ENCODE data around the gene QSER1.
"Not testable (repeated sequence)": the region's sequence is repeated elsewhere in the genome, so short reads cannot be mapped to it uniquely, and the experiment has no call there.

The QSER1 gene

GRCh38 chr11:32892355-32893092 lies at the start of gene QSER1:
Gene QSER1, plus strand, starts transcription at chr11:32892811. Its CDS starts 315 bp downstream, at chr11:32893126.
- no peak for FAIRE-seq

DNA sequence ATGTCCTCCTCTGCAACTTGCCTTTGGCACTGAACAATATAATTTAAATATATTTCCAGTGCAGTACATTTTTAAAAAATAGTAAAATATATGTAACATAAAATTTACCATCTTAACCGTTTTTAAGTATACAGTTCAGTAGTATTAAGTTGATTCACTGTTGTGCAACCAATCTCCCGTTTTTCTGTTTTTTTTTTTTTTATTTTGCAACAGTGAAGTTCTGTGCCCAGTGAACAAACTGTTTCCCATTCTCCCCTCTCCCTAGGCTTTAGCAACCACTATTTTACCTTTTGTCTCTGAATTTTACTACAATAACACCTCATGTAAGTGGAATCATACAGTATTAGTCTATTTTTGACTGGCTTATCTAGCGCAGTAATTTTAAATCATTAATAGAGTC lies 49.1 kb upstream of the QSER1 start:
- no peak for FAIRE-seq

DNA sequence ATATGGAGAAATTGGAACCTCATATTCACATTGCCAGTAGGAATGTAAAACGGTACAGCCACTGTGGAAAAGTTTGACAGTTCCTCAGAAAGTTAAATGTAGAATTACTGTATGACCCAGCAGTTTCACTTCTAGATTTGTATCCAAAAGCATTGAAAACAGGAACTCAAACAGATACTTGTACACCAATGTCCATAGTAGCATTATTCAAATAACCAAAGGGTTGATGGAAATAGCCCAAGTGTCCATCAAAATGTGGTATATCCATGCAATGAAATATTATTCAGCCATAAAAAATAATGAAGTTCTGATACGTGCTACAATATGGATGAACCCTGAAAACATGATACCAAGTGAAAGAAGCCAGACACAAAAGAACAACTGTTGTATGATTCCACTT lies 45.1 kb upstream of the QSER1 start:
- FAIRE-seq = no peak

- no peak for FAIRE-seq
These were observed 42.9 kb upstream of the QSER1 start for GRCh38 chr11:32849761-32850160.

GRCh38 chr11:32851251-32851650 lies 41.4 kb upstream of the QSER1 start:
- no peak for FAIRE-seq

DNA sequence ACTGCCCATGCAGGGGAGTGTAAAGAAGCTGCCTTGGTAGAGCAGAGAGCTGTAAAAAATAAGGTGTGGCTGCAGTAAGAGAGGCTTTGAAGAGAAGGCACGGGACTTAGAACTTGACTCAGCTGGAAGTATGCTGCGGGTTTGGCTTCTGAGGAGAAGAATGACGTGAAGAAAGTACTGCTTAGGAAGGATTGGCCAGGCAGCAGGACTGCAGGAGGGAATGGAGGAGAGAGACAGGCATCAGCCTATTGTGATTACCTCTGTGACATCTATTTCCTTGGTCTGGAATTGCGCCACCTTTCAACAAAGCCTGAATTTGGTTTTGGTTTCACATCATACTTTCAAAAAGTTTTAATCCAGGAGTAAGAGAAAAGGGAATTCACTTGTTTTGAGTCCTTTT lies 40.4 kb upstream of the QSER1 start:
- no peak for FAIRE-seq

GRCh38 chr11:32855601-32856000 lies 37.0 kb upstream of the QSER1 start:
- no peak for FAIRE-seq

DNA sequence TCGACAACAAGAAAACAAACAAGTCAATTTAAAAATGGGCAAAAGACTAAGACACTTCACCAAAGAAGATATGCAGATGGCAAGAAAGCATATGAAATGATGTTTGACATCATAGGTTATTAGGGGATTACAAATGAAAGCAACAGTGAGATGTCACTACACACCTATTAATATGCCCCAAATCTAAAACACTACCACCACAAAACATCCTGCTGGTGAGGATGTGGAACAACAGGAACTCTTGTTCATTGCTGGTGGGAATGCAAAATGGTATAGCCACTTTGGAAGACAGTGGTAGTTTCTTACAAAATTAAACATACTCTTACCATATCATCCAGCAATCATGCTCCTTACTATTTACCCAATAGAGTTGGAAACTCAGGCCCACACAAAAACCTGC lies 33.9 kb upstream of the QSER1 start:
- FAIRE-seq = no peak

DNA sequence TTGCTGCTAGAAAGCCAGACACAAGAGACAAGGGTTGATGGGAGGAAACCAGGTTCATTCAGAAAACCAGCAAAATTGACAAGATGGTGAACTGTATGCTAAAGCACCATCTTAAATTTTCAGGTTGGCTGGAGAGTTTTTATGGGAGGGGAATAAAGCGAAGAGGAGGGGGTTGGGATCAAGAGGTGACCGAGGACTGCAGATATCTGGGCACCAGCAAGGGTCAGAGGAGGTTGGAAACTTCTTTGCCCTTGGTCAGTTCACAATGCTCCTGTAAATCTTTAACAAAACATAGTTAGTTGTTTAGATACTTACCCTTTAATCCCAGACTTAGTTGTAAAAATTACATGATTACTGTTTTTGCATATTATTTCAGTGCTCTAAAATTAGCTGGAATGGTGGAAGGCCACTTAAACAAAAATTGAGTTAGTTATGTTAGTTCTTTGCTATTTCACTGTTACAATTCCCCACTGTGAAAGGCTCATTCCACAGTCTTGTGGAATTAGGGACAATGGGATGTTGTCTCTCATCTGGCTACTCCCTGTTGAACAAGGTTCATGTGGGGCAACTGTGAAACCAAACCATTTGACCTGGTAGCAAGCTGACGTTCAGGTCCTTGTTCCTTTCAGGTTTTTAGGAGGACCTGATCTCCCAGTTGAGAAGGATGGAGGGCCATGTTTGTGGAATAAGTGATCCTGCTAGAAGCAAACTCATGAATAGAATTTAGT lies 30.6 kb upstream of the QSER1 start:
- no peak for FAIRE-seq

DNA sequence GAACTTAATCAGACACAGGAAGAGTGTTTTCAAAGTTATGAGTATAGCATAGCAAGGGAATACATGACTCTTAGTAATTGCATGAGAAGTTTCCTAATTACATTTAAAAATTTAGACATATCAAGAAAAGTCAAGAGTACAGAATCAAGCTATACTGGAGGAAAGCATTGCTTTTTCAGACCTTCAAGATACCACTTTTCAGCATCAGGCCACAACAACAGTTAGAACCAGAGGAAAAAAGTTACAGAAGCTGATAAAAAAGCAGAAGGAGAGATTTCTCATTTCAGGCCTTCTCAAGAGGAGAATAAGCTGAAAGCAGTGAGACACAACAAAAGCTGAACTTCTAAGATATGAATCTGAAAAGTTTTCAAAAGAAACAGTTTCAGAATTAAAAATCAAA lies 28.1 kb upstream of the QSER1 start:
- FAIRE-seq = no peak

- FAIRE-seq = not testable (repeated sequence)
These were observed 23.9 kb upstream of the QSER1 start for GRCh38 chr11:32868752-32869151.

- no peak for FAIRE-seq
These were observed 21.9 kb upstream of the QSER1 start for GRCh38 chr11:32870676-32871075.

DNA sequence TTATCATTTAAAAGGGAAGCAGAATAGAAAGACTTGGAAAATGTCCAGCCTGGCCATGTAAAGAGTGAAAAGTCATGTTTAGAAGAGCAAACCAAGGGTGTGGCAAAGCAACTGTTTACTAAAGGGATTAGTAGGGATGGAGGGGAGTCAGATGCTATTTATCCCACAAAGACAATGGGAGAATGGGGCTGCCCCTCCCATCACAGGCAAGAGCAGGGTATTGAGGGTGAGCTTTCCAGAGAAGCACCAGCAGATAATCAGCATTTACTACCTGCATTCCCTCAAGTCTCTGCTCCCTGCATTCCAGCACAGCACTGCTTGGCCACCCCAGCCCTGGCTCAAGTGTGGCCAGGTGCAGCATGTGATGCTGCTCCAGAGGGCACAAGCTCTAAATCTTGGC lies 18.5 kb upstream of the QSER1 start:
- no peak for FAIRE-seq

DNA sequence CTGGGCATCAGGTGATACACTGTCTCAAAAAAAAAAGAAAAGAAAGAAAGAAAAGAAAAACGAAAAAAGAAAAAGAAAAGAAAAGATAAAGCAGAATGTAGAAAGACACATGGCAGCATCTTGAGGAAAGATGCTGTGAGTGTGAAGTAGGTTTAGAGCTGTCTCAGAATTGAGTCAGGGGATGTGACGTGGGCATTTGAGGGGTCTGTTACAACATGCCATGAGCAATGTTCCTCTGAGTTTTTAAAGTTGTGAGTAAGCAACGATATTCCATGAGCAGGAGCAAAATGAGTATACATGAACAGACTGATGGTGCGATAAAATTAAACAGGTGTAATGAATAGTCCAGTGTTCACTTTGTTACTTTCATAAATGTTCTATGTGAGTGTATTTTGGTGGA lies 11.3 kb upstream of the QSER1 start:
- FAIRE-seq = no peak

GRCh38 chr11:32883421-32883820 lies 9.2 kb upstream of the QSER1 start:
- no peak for FAIRE-seq

DNA sequence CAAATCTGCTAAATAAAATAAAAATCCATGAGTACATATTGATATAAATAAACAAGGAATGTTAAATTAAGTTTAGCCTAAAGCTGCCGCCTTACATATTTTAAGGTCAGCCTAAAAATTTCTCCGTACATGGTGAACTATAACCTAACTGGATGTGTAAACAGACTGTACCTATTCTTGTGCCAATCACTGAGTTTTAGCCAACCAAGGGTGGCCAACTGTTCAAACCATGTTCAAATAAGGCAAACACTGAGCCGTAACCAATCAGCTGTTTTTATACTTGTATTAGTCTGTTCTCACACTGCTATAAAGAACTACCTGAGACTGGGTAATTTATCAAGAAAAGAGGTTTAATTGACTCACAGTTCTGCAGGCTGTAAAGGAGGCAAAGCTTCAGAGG lies 8.6 kb upstream of the QSER1 start:
- FAIRE-seq = no peak

GRCh38 chr11:32884770-32885384 lies 7.7 kb upstream of the QSER1 start:
- FAIRE-seq = no peak

DNA sequence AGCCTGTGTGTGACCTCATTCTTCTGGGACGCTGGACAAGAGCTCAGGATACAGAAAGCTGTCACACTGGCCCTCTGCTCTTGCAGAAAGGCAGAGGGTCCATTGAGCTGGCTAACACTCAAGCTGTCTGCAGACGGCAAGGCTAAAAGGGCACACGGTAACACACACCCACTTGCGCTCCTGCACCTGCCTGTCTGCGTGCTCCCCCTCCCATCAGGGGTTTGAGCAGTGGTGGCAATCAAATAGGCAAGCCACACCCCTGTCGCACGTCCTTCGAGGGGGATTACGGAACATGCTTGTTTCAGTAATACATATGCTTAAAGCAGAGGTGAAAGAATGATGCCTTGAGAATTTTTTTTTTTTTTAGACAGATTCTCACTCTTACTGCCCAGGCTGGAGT lies 7.1 kb upstream of the QSER1 start:
- FAIRE-seq = no peak

DNA sequence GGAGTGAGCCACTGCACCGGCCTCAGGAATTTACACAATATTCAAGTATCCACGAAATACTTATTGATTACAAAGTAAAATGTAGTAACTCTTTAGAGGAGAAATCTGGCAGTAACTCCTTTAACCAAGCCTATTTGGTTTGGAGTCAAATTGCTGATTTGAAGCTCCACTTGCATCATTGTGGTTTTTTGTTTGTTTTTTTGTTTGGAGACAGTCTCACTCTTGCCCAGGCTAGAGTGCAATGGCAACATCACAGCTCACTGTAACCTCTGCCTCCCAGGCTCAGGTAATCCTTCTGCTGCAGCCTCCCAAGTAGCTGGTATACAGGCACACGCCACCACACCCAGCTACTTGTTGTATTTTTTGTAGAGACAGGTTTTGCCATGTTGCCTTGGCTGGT lies 6.4 kb upstream of the QSER1 start:
- FAIRE-seq = no peak

GRCh38 chr11:32887707-32888383 lies 4.8 kb upstream of the QSER1 start:
- not testable (repeated sequence) for FAIRE-seq

GRCh38 chr11:32888384-32888710 lies 4.3 kb upstream of the QSER1 start:
- not testable (repeated sequence) for FAIRE-seq

GRCh38 chr11:32888805-32889204 lies 3.8 kb upstream of the QSER1 start:
- FAIRE-seq = no peak

DNA sequence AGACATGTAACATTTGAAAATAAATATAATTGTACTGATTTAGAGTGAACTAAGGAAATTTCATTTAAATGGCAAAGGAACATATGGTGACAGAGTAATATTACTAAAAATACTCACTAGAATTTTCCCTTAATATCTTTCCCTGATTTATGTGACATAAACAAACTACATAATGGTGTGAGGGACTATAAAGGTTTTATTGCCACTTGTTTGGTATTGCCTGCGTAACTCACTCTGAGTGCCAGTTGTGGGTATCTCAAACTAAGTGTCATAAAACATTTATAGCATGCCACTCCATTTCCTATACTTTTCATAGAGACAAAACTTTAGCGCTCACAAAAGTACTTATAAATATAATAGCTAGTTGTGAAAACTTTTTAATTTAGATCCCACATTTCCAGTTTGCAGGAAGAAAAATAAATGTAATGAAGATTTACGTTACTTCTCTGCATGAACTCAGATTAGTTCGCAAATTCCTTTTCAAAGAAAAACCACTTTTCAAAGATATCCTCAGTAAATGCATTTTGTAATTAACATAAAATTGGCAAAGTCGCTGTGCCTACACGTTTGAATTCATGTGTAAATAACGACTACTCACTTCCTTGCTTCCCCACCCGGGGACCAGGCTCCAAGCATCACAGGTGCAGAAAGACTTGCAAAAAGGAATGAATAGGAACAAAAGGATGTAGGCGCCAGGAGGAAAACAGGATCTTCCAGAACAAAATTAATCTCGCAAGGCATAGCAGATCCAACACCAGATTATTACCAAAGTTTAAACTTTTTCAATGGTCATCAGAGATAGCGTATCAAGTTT lies 1.6 kb upstream of the QSER1 start:
- FAIRE-seq = no peak
